BJ (cell line): ENCODE measurements around the gene MBD3L5. TPM values are rescaled to one million over a fixed set of nuclear protein-coding genes. Genes with fewer than 3 reads are reported as not detected.
"Not testable (repeated sequence)": the region's sequence is repeated elsewhere in the genome, so short reads cannot be mapped to it uniquely, and the experiment has no call there.

Source experiments
- CTCF ChIA-PET: fragments of 350-600 bp; formaldehyde crosslinking; extraction: SDS; loops from one replicate; lab custom pipeline; 2021; ENCODE audit warnings: antibody characterized with exemption, inconsistent platforms; lab: Yijun Ruan, JAX
- POLR2A ChIA-PET: fragments of 300-600 bp; sonication (Branson Sonifier 250); formaldehyde crosslinking; extraction: SDS; loops from one replicate; lab custom pipeline; 2021; ENCODE audit warnings: antibody characterized with exemption; lab: Charles Lee
- DNase-seq: peaks from one replicate; pipeline ENCODE4 v3.0.0-alpha.2; 2011; ENCODE audit warnings: low read depth
- H3K27me3 ChIP-seq: 2 replicates; pipeline ENCODE4 v1.6.0; 2011; ENCODE audit warnings: low read length; ENCODE audit not compliant: control insufficient read depth, insufficient read depth
- H3K36me3 ChIP-seq: 2 replicates; pipeline ENCODE4 v1.5.1; 2011; ENCODE audit warnings: low read length; ENCODE audit not compliant: control insufficient read depth, insufficient read depth
- H3K4me3 ChIP-seq: 2 replicates; pipeline ENCODE4 v1.5.1; 2011; ENCODE audit warnings: low read depth, mild to moderate bottlenecking, control low read depth, low read length
- CTCF ChIP-seq: IDR thresholded peaks from 2 replicates; pipeline ENCODE4 v1.5.1; 2011; ENCODE audit warnings: low read depth, mild to moderate bottlenecking, control low read depth, inconsistent platforms, low read length, moderate library complexity; ENCODE audit not compliant: insufficient read depth
- polyA plus RNA-seq: library from polyadenylated mRNA; depleted of rRNA; stranded (reverse); fragments of >200 nt; gene quantifications from 2 replicates; pipeline ENCODE4 v1.2.3, GENCODE V29; 2011

Gene MBD3L5
- polyA plus RNA-seq, 1 experiment, result not detected

- CTCF ChIA-PET, H3K36me3 ChIP-seq, H3K4me3 ChIP-seq, DNase-seq, H3K27me3 ChIP-seq, POLR2A ChIA-PET: not testable (repeated sequence)
Observed at GRCh38 chr19:7041563-7041962, 11.2 kb downstream of the MBD3L5 start.

- H3K36me3 ChIP-seq, DNase-seq, H3K27me3 ChIP-seq, CTCF ChIA-PET, H3K4me3 ChIP-seq, POLR2A ChIA-PET: not testable (repeated sequence)
Observed at GRCh38 chr19:7049021-7049420, 18.6 kb downstream of the MBD3L5 start, which contains the start of gene MBD3L2. TSS of gene MBD3L2 (plus strand) at chr19:7049321. CDS start at chr19:7049374, 53 bp downstream.

GRCh38 chr19:7051421-7051820, 21.0 kb downstream of the MBD3L5 start:
- POLR2A ChIA-PET, H3K4me3 ChIP-seq, CTCF ChIA-PET, H3K27me3 ChIP-seq, H3K36me3 ChIP-seq, DNase-seq: not testable (repeated sequence)

GRCh38 chr19:7052896-7053295, 22.5 kb downstream of the MBD3L5 start:
- CTCF ChIA-PET, H3K4me3 ChIP-seq, DNase-seq, H3K36me3 ChIP-seq, POLR2A ChIA-PET, H3K27me3 ChIP-seq: not testable (repeated sequence)

- H3K4me3 ChIP-seq, POLR2A ChIA-PET, H3K27me3 ChIP-seq, H3K36me3 ChIP-seq, CTCF ChIA-PET, DNase-seq: not testable (repeated sequence)
Observed at GRCh38 chr19:7054635-7055368, 24.4 kb downstream of the MBD3L5 start.

GRCh38 chr19:7055679-7056078, 25.3 kb downstream of the MBD3L5 start:
- H3K4me3 ChIP-seq, CTCF ChIA-PET, H3K27me3 ChIP-seq, H3K36me3 ChIP-seq, DNase-seq, POLR2A ChIA-PET: not testable (repeated sequence)

GRCh38 chr19:7056371-7056770, 26.0 kb downstream of the MBD3L5 start:
- DNase-seq, POLR2A ChIA-PET, H3K27me3 ChIP-seq, CTCF ChIA-PET, H3K36me3 ChIP-seq, H3K4me3 ChIP-seq: not testable (repeated sequence)

GRCh38 chr19:7058576-7058975, 28.2 kb downstream of the MBD3L5 start, which contains the start of gene MBD3L3:
TSS of gene MBD3L3 (minus strand) at chr19:7058676. CDS start at chr19:7058605, 71 bp downstream.
- H3K4me3 ChIP-seq, CTCF ChIA-PET, POLR2A ChIA-PET, DNase-seq, H3K27me3 ChIP-seq, H3K36me3 ChIP-seq: not testable (repeated sequence)

GRCh38 chr19:7059977-7060376, 29.6 kb downstream of the MBD3L5 start:
- POLR2A ChIA-PET, result not testable (repeated sequence)

GRCh38 chr19:7063339-7063738, 33.0 kb downstream of the MBD3L5 start:
- H3K36me3 ChIP-seq, result no peaks in the 10 kb centered on the region
- DNase-seq, result no peak
- CTCF ChIA-PET, result no interaction called here
- no peak overlapping the region for H3K4me3 ChIP-seq
- POLR2A ChIA-PET, result no interaction called here
- TF ChIP-seq CTCF, result no peak
- no peaks in the 10 kb centered on the region for H3K27me3 ChIP-seq

More at GRCh38 chr19:7059977-7060376, 29.6 kb downstream of the MBD3L5 start:
- CTCF ChIA-PET, H3K36me3 ChIP-seq, H3K4me3 ChIP-seq, H3K27me3 ChIP-seq, DNase-seq: not testable (repeated sequence)
